ENCODE data around the gene R3HCC1L.

- TF ChIP-seq POLR2AphosphoS5 (IDR thresholded peaks at IDR 0.05; ENCODE audit: low read depth, low read length) = no peak
- TF ChIP-seq POLR2A (IDR thresholded peaks at IDR 0.05; ENCODE audit: low read depth, low read length) = no peak
These were observed 140.1 kb downstream of the R3HCC1L start for GRCh38 chr10:98274562-98274961.
